ENCODE data around the gene BAHCC1. TPM values are rescaled to one million over a fixed set of nuclear protein-coding genes. Genes with fewer than 3 reads are reported as not detected.
A peak's percentile ranks its signal among the peaks of the same experiment; 100 is the strongest.

The BAHCC1 gene
- total and polyA plus RNA-seq, 2 of the 8 experiments (the other 6 are each of a cell fraction or from before 2014, with no cell fraction given) = 0.26 to 0.58 TPM

DNA sequence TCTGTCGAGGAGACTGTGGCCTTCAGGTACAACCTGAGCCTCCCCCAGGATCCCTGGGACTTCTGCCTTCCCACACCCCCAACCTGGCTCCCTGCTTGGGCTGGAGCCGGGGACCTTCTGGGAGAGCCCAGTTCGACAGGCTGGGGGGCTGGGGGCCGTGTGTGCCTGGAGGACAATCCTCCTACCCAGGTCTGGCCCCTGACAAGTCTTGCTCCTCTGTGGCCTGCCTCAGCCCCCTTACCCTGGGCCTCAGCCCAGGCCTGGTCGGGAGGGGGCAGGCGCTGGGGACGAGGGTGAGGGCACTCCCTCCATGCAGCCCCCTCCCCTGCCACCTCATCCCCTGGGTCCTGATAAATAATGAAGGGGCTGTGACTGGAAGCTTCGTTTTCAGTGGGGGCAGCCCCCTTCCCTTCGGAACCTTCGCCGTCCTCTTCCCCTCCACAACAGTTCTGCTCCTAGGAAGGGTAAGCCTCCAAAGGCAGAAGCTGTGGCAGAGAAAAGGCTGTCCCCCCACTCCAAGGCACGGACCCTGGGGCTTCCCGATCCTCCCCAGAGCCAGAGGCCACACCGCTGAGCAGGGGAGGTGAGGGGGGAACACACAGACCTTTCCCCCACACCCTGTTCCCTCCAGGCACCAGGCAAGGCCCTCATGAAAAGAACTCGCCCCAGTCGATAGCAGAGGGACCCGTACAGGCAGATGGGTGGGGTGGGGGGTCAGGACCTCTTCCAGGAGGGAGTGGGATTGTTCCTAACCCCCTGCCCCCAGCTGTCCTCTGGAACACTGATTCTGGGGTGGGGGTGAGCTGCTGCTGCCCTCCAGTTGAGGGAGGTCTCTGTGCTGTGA lies 5.0 kb upstream of the BAHCC1 start:
- H2BK12ac ChIP-seq (ENCODE audit: low read depth, low read length) = 0 out of 2 replicates have a peak overlapping the region, but pooled peaks have one; percentile 27
- no peak overlapping the region for H3K14ac ChIP-seq (ENCODE audit: insufficient read length)
- no peaks in the 10 kb centered on the region for H3K79me2 ChIP-seq (ENCODE audit: control insufficient read depth in 1 of 2, insufficient read depth in 2 of 2, low read length in 2 of 2)
- H3K36me3 ChIP-seq (ENCODE audit: control insufficient read depth in 2 of 4, insufficient read depth in 4 of 4, low read length in 3 of 4) = no peaks in the 10 kb centered on the region; a peak in 1 of 8 replicates
- H4K8ac ChIP-seq (ENCODE audit: extremely low read depth, insufficient read depth, low read length) = peak overlapping the region; percentile 9
- H3K56ac ChIP-seq (replicated peaks; ENCODE audit: insufficient read length, low read depth, low read length) = no peak overlapping the region
- FAIRE-seq (no peak), DNase-seq (ENCODE audit: low read depth in 1 of 2, low spot score in 2 of 2) (peak in 1 of 2 experiments; percentile 57)
- H4K5ac ChIP-seq (ENCODE audit: insufficient read length, low read depth, low read length) = no peak overlapping the region
- CTCF ChIA-PET (ENCODE audit: partially characterized antibody) = interaction anchor here (0.7 to 3.0 kb wide), 3 partner anchors 12 to 445 kb away, joined by 3 to 11 read pairs (median 3); no protein-coding TSS in a partner anchor
- TF ChIP-seq EZH2 (IDR thresholded peaks at IDR 0.05; ENCODE audit: low read depth, low read length, severe bottlenecking) (peak; percentile 17), SUZ12 (IDR thresholded peaks at IDR 0.05; ENCODE audit: low read length) (peak; percentile 21; the same call in 1 of the 2 replicates), KDM5A (IDR thresholded peaks at IDR 0.05; ENCODE audit: low read length) (no peak)
- no peaks in the 10 kb centered on the region for H3K9me3 ChIP-seq (ENCODE audit: insufficient read depth in 2 of 2, low read depth in 1 of 2, low read length in 1 of 2)
- H3K27ac ChIP-seq (ENCODE audit: low read depth, low read length) = no peak overlapping the region
- H3K4ac ChIP-seq (replicated peaks; ENCODE audit: insufficient read length, low read depth, low read length) = no peak overlapping the region
- H3K27me3 ChIP-seq (replicated peaks in 1 of 4; ENCODE audit: control insufficient read depth in 3 of 4, extremely low read depth in 1 of 4, insufficient read depth in 3 of 4, low read length in 3 of 4) = peaks cover 63 to 81% (median 79%) of the 10 kb centered on the region in 4 experiments
- H3K23ac ChIP-seq (ENCODE audit: insufficient read length) = no peak overlapping the region
- H3K4me3 ChIP-seq (ENCODE audit: extremely low read depth in 1 of 4, insufficient read depth in 2 of 4, low read depth in 3 of 4, low read length in 4 of 4) = 0 out of 8 replicates have a peak overlapping the region, but pooled peaks of 1 of the 4 experiments have one; percentile 12
- no peaks in the 10 kb centered on the region for H3K79me1 ChIP-seq (ENCODE audit: low read depth, low read length)
- no peak overlapping the region for H2BK120ac ChIP-seq (replicated peaks; ENCODE audit: low read depth, low read length)
- H4K91ac ChIP-seq (replicated peaks; ENCODE audit: insufficient read length, low read length) = no peak overlapping the region
- no peak overlapping the region for H2BK20ac ChIP-seq (ENCODE audit: low read length)
- H3K9ac ChIP-seq (replicated peaks in 1 of 4; ENCODE audit: extremely low read depth in 1 of 4, low read depth in 3 of 4, low read length in 3 of 4) = no peak overlapping the region
- peak overlapping the region in 1 of 2 experiments; percentile 9; a peak in 1 of 4 replicates for H3K4me2 ChIP-seq (ENCODE audit: insufficient read depth in 1 of 2, low read depth in 2 of 2, low read length in 2 of 2)
- H3K18ac ChIP-seq (ENCODE audit: extremely low read depth, low read length) = peak overlapping the region; percentile 6; the same call in 1 of the 2 replicates
- WGBS, 2 experiments (ENCODE audit: extremely low coverage in 1 of 2, insufficient coverage in 1 of 2, insufficient read length in 1 of 2, insufficient replicate concordance in 2 of 2, low coverage in 1 of 2, low lambda C conversion rate in 2 of 2, missing lambda C conversion rate in 1 of 2) = 30% methylated on average over 15 of the region's 17 CpGs; no CpG with 5 or more reads in 1 of the 2 experiments
- H3K4me1 ChIP-seq (replicated peaks in 1 of 4; ENCODE audit: control insufficient read depth in 3 of 4, insufficient read depth in 4 of 4, low read length in 3 of 4) = peaks cover 2 to 45% (median 30%) of the 10 kb centered on the region in 4 experiments
- peaks cover 19% of the 10 kb centered on the region for H3K23me2 ChIP-seq (ENCODE audit: low read depth, low read length)
- no peak overlapping the region for H2AFZ ChIP-seq (ENCODE audit: low read length)
- H2BK15ac ChIP-seq (ENCODE audit: low read length) = 0 out of 2 replicates have a peak overlapping the region, but pooled peaks have one; percentile 61
- H4K20me1 ChIP-seq (replicated peaks in 1 of 2; ENCODE audit: control insufficient read depth in 1 of 2, insufficient read depth in 2 of 2, low read length in 2 of 2) = peaks cover 20 to 28% of the 10 kb centered on the region in 2 experiments
- no peak overlapping the region for H2BK5ac ChIP-seq (ENCODE audit: low read depth, low read length)
- POLR2A ChIA-PET (ENCODE audit: partially characterized antibody) = interaction anchor here (1.0 to 4.5 kb wide), 2 partner anchors 8 to 11 kb away, joined by 4 to 18 read pairs; no protein-coding TSS in a partner anchor
- H2AK5ac ChIP-seq (ENCODE audit: low read depth, low read length) = peak overlapping the region; percentile 39; the same call in 1 of the 2 replicates

Data from H1 (cell line).